GM12878 (cell line): ENCODE data around the gene ARHGAP9. TPM values are rescaled to one million over a fixed set of nuclear protein-coding genes. Genes with fewer than 3 reads are reported as not detected.

Experiments used
- ATAC-seq: fragments of 200-7000 bp; cut with Tn5 transposase; 3 replicates; pipeline ENCODE4 v1.9.1; 2020; ENCODE audit warnings: mild to moderate bottlenecking, moderate library complexity
- BruUV-seq: library from RNA; stranded (reverse); fragments of 400-500 nt; replicated peaks from 2 replicates; lab custom pipeline; 2021; lab: Mats Ljungman, UMichigan
- CTCF ChIA-PET: fragments of 300-600 bp; sonication (Branson Sonifier 250); formaldehyde crosslinking; extraction: SDS; loops from one replicate; lab custom pipeline; 2021; ENCODE audit warnings: inconsistent platforms; lab: Yijun Ruan, JAX
- POLR2A ChIA-PET: fragments of 350-600 bp; formaldehyde crosslinking; extraction: SDS; loops from one replicate; lab custom pipeline; 2021; ENCODE audit warnings: inconsistent platforms; lab: Charles Lee
- RAD21 ChIA-PET: fragments of 300-600 bp; sonication (Branson Sonifier 250); formaldehyde crosslinking; loops from one replicate; lab custom pipeline; 2023; ENCODE audit warnings: antibody characterized with exemption; ENCODE audit not compliant: unreplicated experiment; lab: Charles Lee
- SMC1A ChIA-PET: fragments of 300-600 bp; sonication (Branson Sonifier 250); formaldehyde crosslinking; loops from one replicate; lab custom pipeline; 2023; ENCODE audit not compliant: unreplicated experiment, uncharacterized antibody; lab: Charles Lee
- DNase-seq: peaks from one replicate; pipeline ENCODE4 v3.0.0-alpha.2; 2011; ENCODE audit warnings: low read depth, low spot score
- FAIRE-seq: peaks from 3 replicates; lab custom pipeline; 2011; peaks lifted over from hg19 to GRCh38; lab: Jason Lieb, UNC
- H2AFZ ChIP-seq: 2 replicates; pipeline ENCODE4 v1.6.0; 2011; ENCODE audit warnings: low read depth, low read length, control low read depth; ENCODE audit not compliant: control insufficient read depth
- H3K27ac ChIP-seq: 2 replicates; pipeline ENCODE4 v1.5.1; 2011; ENCODE audit warnings: control low read depth; ENCODE audit not compliant: control insufficient read depth, insufficient read depth
- H3K27me3 ChIP-seq, 2 experiments: replicated peaks in 1 of 2; 2 replicates each; pipeline versions ENCODE4 v1.6.0 to v1.6.1; 2011; ENCODE audit warnings: low read length in 1 of 2; ENCODE audit not compliant: control insufficient read depth in 2 of 2, insufficient read depth in 2 of 2
- H3K36me3 ChIP-seq, 2 experiments: 2 replicates each; pipeline ENCODE4 v1.5.1; 2011; ENCODE audit warnings: low read length in 1 of 2; ENCODE audit not compliant: control insufficient read depth in 2 of 2, insufficient read depth in 2 of 2
- H3K4me1 ChIP-seq: 2 replicates; pipeline ENCODE4 v1.6.1; 2011; ENCODE audit warnings: mild to moderate bottlenecking, low read length, moderate library complexity, mixed read lengths; ENCODE audit not compliant: control insufficient read depth, insufficient read depth
- H3K4me2 ChIP-seq: 2 replicates; pipeline ENCODE4 v1.6.0; 2011; ENCODE audit warnings: control low read depth; ENCODE audit not compliant: control insufficient read depth, insufficient read depth
- H3K4me3 ChIP-seq: fragments of 200-600 bp; sonication (generic); 2 replicates; pipeline ENCODE4 v1.5.1; 2016
- H3K79me2 ChIP-seq: 2 replicates; pipeline ENCODE4 v1.6.0; 2011; ENCODE audit warnings: low read length; ENCODE audit not compliant: control insufficient read depth, insufficient read depth
- H3K9ac ChIP-seq: 2 replicates; pipeline ENCODE4 v1.8.0; 2011; ENCODE audit warnings: low read length, control low read depth, mixed read lengths; ENCODE audit not compliant: control insufficient read depth, insufficient read depth
- H3K9me3 ChIP-seq: replicated peaks from 3 replicates; pipeline ENCODE4 v1.5.1; 2011; ENCODE audit warnings: mild to moderate bottlenecking, low read length; ENCODE audit not compliant: control insufficient read depth, insufficient read depth
- H4K20me1 ChIP-seq: 2 replicates; pipeline ENCODE4 v1.6.0; 2011; ENCODE audit not compliant: control insufficient read depth, insufficient read depth
- BHLHE40 ChIP-seq, 2 experiments: fragments of 450-650 bp in 1 of 2; IDR thresholded peaks; 2 replicates each; pipeline ENCODE4 v1.6.1; 2011 to 2017; ENCODE audit warnings: low read depth in 2 of 2, borderline replicate concordance in 1 of 2, improper control_type of control experiment in 1 of 2, low read length in 1 of 2, mild to moderate bottlenecking in 1 of 2
- E2F4 ChIP-seq: IDR thresholded peaks from 2 replicates; pipeline ENCODE4 v1.6.1; 2012; ENCODE audit warnings: low read depth, low read length, improper control_type of control experiment
- GABPA ChIP-seq: IDR thresholded peaks from 2 replicates; pipeline ENCODE4 v1.6.1; 2014; ENCODE audit warnings: antibody characterized with exemption, low read depth, mild to moderate bottlenecking, inconsistent platforms
- HSF1 ChIP-seq: fragments of 150-350 bp; IDR thresholded peaks from 2 replicates; pipeline ENCODE4 v1.6.1; 2014; ENCODE audit warnings: mild to moderate bottlenecking, low read depth, low read length
- IKZF2 ChIP-seq, 2 experiments: fragments of 450-650 bp; IDR thresholded peaks; 2 replicates each; pipeline ENCODE4 v1.6.1; 2017; ENCODE audit warnings: mild to moderate bottlenecking in 2 of 2, moderate library complexity in 2 of 2
- SP1 ChIP-seq: IDR thresholded peaks from one replicate; pipeline ENCODE4 v1.6.1; 2011; ENCODE audit warnings: low read depth, low read length
- TAF1 ChIP-seq: IDR thresholded peaks from 2 replicates; pipeline ENCODE4 v1.6.1; 2011; ENCODE audit warnings: mild to moderate bottlenecking, low read depth, low read length, borderline replicate concordance
- ZBTB4 ChIP-seq: fragments of 450-650 bp; formaldehyde crosslinking; IDR thresholded peaks from 2 replicates; pipeline ENCODE4 v1.4.0; 2022; ENCODE audit warnings: mild to moderate bottlenecking, moderate library complexity
- ZNF217 ChIP-seq: fragments of 450-650 bp; IDR thresholded peaks from 2 replicates; pipeline ENCODE4 v1.6.1; 2017; ENCODE audit warnings: antibody characterized with exemption, mild to moderate bottlenecking
- WGBS: methylation state at CpG from one replicate; pipeline ENCODE4 v1.1.6; 2016; ENCODE audit warnings: low lambda C conversion rate; ENCODE audit not compliant: insufficient replicate concordance, insufficient coverage; ENCODE audit errors: missing lambda C conversion rate; 5-methylcytosine and 5-hydroxymethylcytosine counted together
- in situ Hi-C: fragments of 300-500 bp; cut with MboI; formaldehyde crosslinking; loops from 9 replicates; pipeline ENCODE4 v1.14.3; 2018; ENCODE audit warnings: mixed read lengths
- intact Hi-C: fragments of 100-400 bp; cut with micrococcal nuclease; formaldehyde crosslinking; loops from one replicate; pipeline ENCODE4 v1.14.2; 2022; ENCODE audit not compliant: unreplicated experiment
- polyA plus RNA-seq, 11 experiments: library from polyadenylated mRNA; depleted of rRNA in 4 of 11; unstranded in 6 of 11; stranded (reverse) in 5 of 11; fragments of >200 nt; fragmentation: Nextera tagmentation in 4 of 11; fragmentation: Illumina TruSeq in 1 of 11; extraction: Ambion mirVana in 4 of 11; extraction: Trizol in 1 of 11; gene quantifications; 1 replicate in 1 of 11; 2 replicates in 10 of 11; pipeline versions ENCODE4 v1.2.1 to v1.2.3, GENCODE V29; 2011 to 2016; ENCODE audit warnings: inconsistent platforms in 2 of 11, missing spikeins in 2 of 11, low read depth in 1 of 11
- total RNA-seq, 4 experiments: library from RNA; depleted of rRNA in 3 of 4; stranded (reverse); fragments of >200 nt in 3 of 4; fragmentation: Illumina TruSeq in 1 of 4; extraction: Trizol in 1 of 4; gene quantifications; 2 replicates each; pipeline versions ENCODE4 v1.2.1 to v1.2.3, GENCODE V29; 2013 to 2021

ARHGAP9 gene
- total and polyA plus RNA-seq, 10 of the 15 experiments (the other 5 are each of a cell fraction or from before 2014, with no cell fraction given): 19.5 to 102 (median 76.8) TPM

- FAIRE-seq: no peak
- peak overlapping the region; percentile 92 for H3K4me3 ChIP-seq
Measured at GRCh38 chr12:57475271-57476161, 4.2 kb downstream of the ARHGAP9 start.

GRCh38 chr12:57474862-57475261 is 4.8 kb downstream of the ARHGAP9 start:
- no peak overlapping the region for H3K4me3 ChIP-seq
- intact Hi-C loops: loop anchor here (5.0 to 10.0 kb wide), 2 partner anchors 47 to 280 kb away; partner anchors contain the start of genes CDK4, DDIT3, MARCHF9 and MBD6
- FAIRE-seq: no peak
- TF ChIP-seq ZBTB4 (CRISPR knock-in tag) (no peak), ZNF217 (no peak), HSF1 (no peak), GABPA (no peak), E2F4 (no peak), IKZF2 (IDR thresholded peaks at IDR 0.05) (no peak)

More at GRCh38 chr12:57475271-57476161, 4.2 kb downstream of the ARHGAP9 start:
- DNase-seq (no peak), ATAC-seq (peak; percentile 8)
- intact Hi-C loops (loop anchor here (5.0 to 10.0 kb wide), 2 partner anchors 47 to 279 kb away; partner anchors contain the start of genes CDK4, DDIT3, MARCHF9 and MBD6), in situ Hi-C loops (no loop called here)
- Histone ChIP-seq H3K9ac (peak overlapping the region; percentile 74), H3K4me1 (peaks cover 31% of the 10 kb centered on the region), H3K9me3 (no peaks in the 10 kb centered on the region), H3K79me2 (peaks cover 44% of the 10 kb centered on the region), H3K27ac (peak overlapping the region; percentile 85), H2AFZ (peak overlapping the region; percentile 80), H4K20me1 (no peaks in the 10 kb centered on the region), H3K27me3 (no peaks in the 10 kb centered on the region), H3K4me2 (peak overlapping the region; percentile 99), H3K36me3 (peaks cover 1 to 25% of the 10 kb centered on the region in 2 experiments)
- SMC1A ChIA-PET: interaction anchor here (2.2 kb wide), 3 partner anchors 13 to 49 kb away, joined by 9 to 18 read pairs (median 10); partner anchors contain the start of gene GLI1
- POLR2A ChIA-PET: interaction anchor here (0.7 to 2.5 kb wide), 9 partner anchors 9 to 246 kb away, joined by 3 to 16 read pairs (median 6); partner anchors contain the start of genes DCTN2, DDIT3, INHBE and SHMT2
- peak; percentile 79 to 96 for TF ChIP-seq BHLHE40 (IDR thresholded peaks at IDR 0.05; ENCODE audit: borderline replicate concordance in 1 of 2, low read depth in 2 of 2, low read length in 1 of 2)
- TF ChIP-seq SP1: peak; percentile 3
- no peak for TF ChIP-seq TAF1
- no TSS peak for BruUV-seq
- RAD21 ChIA-PET: interaction anchor here (1.0 kb wide), 1 partner anchor 99 kb away, joined by 3 read pairs; no protein-coding TSS in a partner anchor
- CTCF ChIA-PET: interaction anchor here (0.5 to 8.1 kb wide), 9 partner anchors 10 to 233 kb away, joined by 3 to 114 read pairs (median 9); partner anchors contain the start of genes DDIT3, GLI1 and INHBE
- 61% methylated on average over 67 of the region's 84 CpGs for WGBS

More at GRCh38 chr12:57474862-57475261, 4.8 kb downstream of the ARHGAP9 start:
- no peaks in the 10 kb centered on the region for H4K20me1 ChIP-seq
- ChIA-PET POLR2A (interaction anchor here (0.6 to 1.3 kb wide), 4 partner anchors 8 to 20 kb away, joined by 3 read pairs; partner anchors contain the start of gene INHBE), RAD21 (no interaction called here), CTCF (interaction anchor here (0.6 to 8.1 kb wide), 5 partner anchors 9 to 144 kb away, joined by 3 to 114 read pairs (median 4); partner anchors contain the start of gene GLI1), SMC1A (no interaction called here)
- peaks cover 24% of the 10 kb centered on the region for H3K4me1 ChIP-seq
- H2AFZ ChIP-seq: no peak overlapping the region
- no peak overlapping the region for H3K27ac ChIP-seq
- BruUV-seq: no TSS peak
- H3K9ac ChIP-seq: no peak overlapping the region
- H3K4me2 ChIP-seq: peak overlapping the region; percentile 31
- peaks cover 1 to 25% of the 10 kb centered on the region in 2 experiments for H3K36me3 ChIP-seq
- DNase-seq (no peak), ATAC-seq (no peak)
- in situ Hi-C loops: no loop called here
- peaks cover 44% of the 10 kb centered on the region for H3K79me2 ChIP-seq
- WGBS: 96% methylated on average over 7 of the region's 7 CpGs
- no peaks in the 10 kb centered on the region for H3K27me3 ChIP-seq
- H3K9me3 ChIP-seq: no peaks in the 10 kb centered on the region
